NCI-H82 treated with DMSO at 0.1 percent for 48 hours (cell line): Measurements from ENCODE around the gene SNAI3.

Experiments
- DNase-seq: peaks from one replicate; lab custom pipeline; 2025; ENCODE audit not compliant: unreplicated experiment; lab: John Stamatoyannopoulos, UW

SNAI3 gene

DNA sequence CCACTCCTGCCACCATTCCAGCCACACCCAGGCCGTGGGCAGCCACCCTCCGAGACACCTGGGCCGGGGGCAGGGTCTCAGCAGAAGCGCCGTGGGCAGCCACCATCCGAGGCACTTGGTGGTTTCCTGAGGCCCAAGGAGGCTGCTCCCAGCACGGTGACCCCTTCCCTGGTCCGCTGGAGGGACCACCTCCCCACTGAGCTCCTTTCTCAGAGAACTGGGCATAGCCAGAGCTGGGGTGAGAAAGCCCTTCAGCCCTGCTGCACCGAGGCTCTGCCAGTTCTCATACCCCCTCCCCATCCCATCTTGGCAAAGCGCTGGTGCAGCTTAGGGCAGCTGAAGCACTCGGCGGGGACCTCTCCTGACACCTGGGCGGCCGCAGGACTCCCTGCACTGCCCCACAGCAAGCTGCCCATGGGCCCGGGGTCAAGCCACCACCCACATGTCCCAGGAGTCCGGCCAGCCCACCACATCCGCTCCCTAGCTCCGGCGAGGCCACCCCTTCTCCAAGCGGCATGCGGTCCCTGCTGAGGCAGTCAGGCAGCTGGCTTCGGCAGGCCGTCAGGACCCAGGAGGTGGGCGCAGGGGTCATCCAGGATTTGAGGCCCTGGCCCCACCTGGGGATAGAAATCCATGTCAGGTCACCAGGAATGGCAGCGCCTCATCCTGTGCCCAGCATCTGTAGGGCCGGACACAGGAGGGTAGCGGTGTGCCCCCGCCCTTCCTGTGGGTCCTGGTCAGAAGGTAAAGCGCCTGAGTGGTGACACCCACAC lies 34.1 kb downstream of the SNAI3 start:
- DNase-seq, result no peak

DNA sequence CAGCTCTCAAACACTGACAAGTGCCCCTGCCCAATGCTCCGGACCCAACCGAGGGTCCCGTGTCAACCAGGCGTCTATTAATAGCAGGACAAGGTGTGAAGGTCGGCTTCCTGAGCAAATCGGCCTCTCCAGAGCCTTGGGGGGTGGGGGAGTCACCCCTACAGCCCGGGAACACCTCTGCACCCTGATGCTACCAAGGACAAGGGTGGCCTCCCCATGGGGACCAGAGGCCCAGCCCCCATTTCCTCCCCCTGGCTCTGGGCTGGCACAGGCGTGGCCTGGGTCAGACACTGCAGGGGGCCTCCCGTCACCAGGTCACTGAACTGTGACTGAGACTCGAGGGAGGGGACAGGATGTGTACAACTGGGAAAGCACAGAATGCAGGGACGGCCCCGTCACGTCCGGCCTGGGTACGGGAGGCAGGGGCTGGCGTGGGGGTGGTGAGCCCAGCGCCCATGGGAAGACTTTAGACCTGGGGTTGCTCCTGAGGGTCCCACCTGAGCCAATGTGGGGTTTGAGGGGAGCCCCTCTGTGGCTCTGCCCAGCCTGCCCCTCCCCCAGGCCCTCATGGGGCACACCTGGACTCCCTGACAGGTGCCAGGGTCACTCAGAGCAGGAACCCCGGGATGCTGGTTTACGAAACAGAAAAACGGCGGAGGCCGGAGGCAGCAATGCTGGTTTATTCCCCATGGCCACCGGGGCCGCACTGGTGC lies 34.9 kb downstream of the SNAI3 start:
- DNase-seq, result no peak

DNA sequence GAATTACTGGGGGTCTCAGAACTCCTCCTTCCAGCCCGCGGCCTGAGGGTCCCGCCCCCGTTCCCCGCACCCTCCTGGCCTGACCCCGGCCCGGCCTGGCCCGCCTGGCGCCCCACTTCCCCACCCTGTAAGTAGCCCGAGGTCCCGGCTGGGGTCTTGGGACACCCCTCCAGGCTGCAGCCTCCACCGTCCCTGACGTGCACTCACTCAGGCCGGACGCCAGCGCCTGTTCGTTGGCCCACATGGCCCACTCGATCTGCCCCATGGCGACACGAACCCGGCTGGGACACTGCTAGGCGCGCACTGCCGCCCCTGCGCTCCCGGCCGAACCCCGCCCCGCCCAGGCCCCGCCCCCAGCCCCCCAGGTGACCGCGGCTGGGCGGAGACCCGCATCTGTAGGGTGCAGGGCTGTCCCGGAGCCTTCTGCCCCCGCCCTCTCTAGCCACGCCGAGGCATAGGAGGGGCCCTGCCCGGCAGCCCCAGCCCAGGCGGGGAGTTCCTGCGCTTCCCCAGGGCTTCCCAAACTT lies 35.5 kb downstream of the SNAI3 start, which contains the start of gene CYBA:
Gene CYBA, minus strand, starts transcription at position 305 of the 527 bp plus-strand sequence. Its CDS starts 40 bp downstream, at position 265.
- no peak for DNase-seq

DNA sequence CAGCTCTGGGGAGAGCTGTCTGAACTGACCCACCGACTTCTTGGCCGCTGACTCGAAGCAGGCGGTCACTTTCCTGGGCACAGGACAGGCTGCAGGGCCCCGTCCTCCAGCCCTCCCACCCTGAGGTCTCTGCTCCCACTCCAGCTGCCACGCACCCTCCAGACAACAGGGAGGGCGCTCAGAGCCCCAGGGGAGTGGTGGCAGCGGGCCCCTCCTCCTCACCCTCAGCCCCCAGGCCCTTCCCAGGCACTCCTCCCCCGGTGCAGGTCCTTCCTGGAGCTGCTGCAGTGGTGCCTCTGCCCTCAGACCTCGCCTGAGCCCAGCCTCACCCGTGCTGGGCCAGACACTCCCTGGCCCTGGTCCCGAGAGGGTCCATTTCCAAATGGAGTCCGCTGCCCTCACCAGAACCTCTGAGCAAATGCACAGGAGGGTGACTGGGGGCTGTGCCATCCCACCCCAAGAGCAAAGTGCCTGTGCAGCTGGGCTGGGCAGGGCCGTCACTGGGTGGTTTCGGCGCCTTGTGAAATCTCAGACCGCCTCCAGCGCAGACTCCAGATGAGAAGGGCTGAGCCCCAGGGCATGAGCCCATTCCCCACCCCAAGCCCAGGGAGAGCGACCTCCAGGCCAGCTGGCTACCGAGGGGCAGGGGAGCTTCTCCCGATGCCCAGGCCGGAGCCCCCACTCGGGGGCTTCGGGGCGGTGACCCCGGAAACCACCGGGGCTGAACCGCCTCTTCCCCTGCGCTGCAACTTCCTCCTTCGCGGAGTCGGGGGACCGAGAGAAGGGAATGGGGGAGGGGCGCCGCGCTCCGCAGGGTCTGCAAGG lies 36.2 kb downstream of the SNAI3 start:
- DNase-seq, result no peak

DNA sequence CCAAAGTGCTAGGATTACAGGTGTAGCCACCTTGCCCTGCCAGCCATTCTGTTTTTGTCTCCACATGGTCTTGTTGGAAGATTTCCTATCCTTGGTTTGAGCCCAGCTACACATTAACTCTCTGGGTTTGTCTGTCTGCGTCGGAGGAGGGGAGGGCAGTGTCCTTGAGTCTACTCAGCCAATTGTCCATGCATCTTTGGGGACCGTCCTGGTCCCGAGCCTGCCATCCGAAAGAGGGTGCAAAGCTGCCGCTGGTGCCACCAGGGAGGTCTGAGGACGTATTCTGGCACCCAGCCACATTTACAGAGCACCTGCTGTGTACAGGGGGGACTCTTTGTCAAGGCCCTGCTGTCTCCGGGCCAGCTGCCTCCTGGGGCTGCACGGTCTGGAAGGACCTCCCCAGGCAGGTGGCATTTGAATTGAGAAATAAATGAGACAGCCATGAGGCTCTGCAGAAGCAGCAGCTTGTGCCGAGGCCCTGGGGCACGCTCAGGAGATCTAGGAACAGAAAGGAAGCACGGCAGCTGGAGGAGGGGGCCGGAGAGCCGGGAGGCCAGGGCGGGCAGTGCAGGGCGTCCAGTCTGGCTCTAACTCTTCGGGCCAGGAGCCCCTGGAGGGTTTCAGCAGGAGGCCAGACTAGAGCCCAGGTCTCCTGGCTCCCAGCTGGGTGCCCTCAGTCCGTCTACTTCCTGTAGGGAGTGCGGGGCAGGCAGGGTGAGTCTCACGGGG lies 36.9 kb downstream of the SNAI3 start:
- DNase-seq, result no peak

DNA sequence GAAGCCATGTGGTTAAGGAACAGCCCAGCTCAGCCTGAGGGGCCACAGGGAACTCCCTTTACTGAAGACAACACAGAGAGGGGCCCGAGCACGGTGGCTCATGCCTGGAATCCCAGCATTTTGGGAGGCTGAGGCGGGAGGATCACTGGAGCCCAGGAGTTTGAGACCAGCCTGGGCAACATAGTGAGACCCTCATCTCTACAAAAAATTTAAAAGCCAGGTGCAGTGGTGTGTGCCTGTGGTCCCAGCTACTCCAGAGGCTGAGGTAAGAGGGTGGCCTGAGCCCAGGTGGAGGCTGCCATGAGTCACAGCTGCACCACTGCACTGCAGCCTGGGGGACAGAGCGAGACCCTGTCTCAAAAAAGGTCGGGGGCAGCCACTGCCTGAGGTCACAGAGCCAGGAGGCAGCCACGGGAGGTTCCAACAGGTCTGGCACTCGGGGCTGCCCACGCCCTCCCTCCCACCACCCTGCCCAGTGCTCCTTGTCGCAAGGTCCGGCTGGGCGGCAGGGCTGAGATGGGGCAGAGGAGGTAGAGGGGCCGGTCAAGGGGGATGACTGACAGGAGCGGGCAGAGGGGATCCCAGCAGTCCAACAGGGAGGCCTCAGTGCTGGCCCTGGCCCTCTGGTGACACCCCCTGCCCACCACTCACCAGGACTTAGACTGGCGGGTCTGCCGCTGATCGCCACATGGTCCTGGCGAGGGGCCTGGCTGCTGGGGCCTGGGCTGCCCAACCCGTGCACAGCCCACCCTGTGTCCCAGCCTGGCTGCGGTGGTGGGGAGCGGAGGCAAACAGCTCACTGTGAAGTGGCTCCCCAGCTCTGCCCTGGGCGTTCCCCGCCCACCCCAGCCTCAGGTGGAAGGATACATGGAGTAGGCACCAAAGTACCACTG lies 38.9 kb downstream of the SNAI3 start:
- DNase-seq, result no peak

DNA sequence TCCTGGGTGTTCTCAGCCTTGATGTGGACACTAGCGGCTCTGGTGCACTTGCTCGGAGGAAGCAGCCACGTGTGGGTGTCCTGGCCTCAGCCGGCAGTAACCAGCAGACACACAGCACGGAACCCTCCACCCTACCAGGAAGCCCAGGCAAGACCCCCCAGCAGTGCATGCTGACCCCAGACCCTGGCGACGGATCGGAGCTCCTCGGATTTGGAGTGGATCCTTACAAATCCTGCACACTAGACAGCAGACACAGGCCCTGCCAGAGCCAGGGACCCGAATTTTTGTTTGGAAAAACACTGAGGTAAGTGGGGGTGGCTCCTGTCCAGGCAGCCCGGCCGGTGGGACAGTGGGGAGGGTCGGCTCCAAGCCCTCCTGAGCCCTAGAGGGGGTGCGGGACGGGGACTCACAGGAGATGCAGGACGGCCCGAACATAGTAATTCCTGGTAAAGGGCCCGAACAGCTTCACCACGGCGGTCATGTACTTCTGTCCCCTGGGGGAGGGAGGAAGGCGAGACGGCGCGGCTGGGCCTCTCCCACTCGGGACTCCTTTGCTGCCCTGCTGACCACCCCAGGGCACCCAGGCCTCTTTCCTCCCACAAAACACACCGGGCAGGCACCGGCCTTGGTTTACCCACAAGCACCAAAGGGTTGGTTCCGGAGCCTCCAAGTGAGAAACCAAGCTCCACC lies 39.8 kb downstream of the SNAI3 start:
- DNase-seq, result no peak

DNA sequence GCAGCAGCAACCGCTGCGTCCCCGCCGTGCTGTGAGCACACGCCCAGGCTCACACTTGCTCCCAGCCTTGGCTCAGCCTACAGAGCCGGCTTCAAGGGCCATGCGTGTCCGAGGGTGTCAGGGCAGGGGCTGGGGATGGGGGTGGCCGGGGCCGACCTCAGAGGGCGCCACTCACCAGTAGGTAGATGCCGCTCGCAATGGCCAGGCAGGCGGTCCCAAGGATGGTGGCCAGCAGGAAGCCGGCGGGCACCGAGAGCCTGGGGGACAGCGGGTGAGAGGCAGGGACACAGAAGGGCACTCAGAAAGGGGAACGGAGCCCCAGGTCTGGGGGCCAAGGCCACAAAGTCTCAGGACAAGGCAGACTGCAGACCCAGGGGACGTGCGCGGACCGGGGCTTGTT lies 40.4 kb downstream of the SNAI3 start:
- DNase-seq, result no peak

DNA sequence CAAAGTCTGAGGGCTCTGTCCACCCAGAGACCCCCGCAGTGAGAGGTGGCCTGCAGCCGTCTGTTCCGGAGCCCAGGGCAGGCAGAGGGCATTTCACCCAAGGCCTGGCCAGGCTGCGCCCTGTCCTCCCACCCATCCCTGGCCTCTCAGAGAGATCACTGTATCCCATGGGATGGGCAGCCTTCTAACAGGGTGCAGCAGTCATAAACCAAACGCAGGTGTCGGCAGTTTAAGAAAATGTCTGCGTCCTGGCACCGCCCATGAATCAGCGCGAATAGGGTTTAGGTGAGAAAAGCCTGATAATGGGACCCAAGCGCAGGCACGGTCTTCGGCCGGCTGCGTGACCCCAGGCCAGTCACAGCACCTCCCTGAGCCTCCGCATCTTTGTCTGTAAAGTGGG lies 40.9 kb downstream of the SNAI3 start:
- DNase-seq, result no peak

DNA sequence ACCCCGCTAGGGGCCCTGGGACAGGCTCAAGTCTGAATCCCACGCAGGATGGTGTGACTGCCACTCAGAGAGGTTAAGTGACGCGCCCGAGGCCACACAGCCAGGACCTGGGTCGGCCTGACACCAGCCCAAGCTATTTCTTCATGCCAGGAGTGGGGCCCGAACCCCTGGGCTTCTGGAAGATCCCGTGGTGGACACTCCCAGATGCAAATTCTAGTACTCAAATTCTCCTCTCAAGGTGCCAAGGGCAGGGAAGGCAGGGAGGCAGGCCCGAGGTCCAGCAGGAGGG lies 42.7 kb downstream of the SNAI3 start:
- no peak for DNase-seq

DNA sequence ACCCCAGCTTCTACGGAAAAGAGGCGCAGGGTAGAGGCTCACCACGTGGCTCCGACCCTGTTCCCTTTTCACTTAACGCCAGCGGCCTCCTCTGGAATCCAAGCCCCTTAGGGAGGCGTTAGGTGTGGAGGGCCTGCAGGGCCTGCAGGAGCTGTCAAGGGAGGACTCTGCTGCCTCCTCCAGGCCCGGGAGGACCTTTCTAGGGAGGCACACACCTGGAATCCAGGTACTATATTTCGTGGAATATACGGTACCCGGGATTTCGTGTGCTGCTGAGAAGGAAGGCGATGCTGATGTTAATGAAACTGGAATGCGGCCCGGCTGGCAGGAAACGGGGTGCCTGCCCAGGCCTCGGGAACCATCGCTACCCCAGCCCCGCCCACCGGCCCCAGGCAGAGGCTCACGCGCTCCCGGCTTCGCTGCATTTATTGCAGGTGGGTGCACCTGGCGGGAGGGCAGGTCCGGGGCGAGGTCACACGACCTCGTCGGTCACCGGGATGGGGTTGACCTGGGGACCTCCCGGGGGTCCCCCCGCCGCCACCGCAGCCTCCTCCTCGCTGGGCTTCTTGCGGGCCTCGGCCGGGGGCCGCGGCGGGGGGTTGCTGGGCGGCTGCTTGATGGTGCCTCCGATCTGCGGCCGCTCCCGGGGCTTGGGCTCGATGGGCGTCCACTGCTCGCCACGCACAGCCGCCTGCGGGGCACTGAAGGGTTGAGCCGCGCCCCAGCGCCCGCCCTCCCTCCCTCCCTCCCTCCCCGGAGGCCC lies 43.2 kb downstream of the SNAI3 start:
- no peak for DNase-seq

DNA sequence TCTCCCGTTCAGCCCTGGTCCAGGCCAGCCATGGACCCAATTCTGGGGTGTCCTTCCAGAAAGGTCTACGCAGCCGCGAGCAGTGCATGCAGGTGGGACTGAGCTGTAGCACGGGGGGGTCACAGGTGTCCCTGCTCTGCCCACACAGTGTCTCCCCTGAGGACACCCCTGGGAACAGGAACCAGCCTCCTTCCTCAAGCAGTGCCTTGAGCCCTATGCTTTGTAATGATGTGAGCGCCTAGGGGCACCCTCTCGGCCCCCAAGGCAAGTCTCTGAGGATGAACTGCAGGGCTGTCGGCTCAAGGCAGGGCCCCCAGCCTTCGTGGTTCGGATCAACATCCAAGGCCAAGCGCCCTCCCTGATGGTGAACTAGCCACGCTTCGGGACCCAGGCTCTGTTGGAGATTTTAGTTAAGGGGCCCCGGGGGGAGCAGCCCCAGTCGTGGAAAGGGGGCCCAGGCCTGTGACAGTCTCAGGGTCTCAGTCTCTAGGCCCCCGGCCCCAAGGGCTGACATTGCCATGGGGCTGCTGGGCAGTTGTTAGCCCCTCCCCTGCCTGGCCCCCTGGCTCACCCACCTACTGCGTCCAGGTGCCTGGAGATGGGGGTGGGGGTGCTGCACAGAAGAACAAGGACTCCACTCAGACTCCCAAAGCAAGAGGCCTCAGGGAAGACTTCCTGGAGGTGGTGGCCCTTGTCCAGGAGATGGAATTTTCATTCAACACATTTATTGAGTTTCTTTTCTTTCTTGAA lies 45.6 kb downstream of the SNAI3 start:
- DNase-seq, result no peak

DNA sequence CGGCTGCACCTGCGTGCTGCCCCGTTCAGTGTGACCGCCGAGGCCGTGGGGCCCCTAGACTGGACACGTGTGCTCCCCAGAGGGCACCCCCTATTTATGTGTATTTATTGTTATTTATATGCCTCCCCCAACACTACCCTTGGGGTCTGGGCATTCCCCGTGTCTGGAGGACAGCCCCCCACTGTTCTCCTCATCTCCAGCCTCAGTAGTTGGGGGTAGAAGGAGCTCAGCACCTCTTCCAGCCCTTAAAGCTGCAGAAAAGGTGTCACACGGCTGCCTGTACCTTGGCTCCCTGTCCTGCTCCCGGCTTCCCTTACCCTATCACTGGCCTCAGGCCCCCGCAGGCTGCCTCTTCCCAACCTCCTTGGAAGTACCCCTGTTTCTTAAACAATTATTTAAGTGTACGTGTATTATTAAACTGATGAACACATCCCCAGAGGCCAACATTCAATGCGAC lies 46.2 kb downstream of the SNAI3 start:
- no peak for DNase-seq

DNA sequence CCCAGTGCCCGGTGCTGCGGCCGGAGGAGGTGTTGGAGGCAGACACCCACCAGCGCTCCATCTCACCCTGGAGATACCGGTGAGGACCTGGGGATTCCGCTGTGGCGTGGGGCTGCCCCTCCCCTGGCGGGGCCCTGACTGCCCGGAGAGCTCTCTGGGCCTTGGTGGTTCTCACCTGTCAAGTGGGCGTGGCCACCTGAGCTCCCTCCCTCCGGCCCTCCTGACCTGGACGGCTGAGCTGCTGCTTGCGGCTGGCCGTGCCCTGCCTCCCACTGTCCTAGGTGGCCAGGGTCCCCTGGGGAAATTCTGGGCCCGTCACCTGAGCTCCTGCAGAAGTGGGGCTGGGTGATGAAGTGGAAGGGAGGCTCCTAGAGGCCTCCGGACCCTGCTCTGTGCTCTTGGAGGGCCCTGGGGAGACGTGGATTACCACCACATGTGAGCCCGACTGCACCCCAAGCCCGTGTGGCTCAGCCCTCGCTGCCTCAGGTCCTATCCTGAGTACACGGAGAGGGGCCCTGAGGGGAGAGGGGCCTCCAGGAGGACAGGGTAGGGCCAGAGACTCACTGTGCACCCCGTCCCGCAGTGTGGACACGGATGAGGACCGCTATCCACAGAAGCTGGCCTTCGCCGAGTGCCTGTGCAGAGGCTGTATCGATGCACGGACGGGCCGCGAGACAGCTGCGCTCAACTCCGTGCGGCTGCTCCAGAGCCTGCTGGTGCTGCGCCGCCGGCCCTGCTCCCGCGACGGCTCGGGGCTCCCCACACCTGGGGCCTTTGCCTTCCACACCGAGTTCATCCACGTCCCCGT lies 46.9 kb downstream of the SNAI3 start:
- DNase-seq, result no peak

DNA sequence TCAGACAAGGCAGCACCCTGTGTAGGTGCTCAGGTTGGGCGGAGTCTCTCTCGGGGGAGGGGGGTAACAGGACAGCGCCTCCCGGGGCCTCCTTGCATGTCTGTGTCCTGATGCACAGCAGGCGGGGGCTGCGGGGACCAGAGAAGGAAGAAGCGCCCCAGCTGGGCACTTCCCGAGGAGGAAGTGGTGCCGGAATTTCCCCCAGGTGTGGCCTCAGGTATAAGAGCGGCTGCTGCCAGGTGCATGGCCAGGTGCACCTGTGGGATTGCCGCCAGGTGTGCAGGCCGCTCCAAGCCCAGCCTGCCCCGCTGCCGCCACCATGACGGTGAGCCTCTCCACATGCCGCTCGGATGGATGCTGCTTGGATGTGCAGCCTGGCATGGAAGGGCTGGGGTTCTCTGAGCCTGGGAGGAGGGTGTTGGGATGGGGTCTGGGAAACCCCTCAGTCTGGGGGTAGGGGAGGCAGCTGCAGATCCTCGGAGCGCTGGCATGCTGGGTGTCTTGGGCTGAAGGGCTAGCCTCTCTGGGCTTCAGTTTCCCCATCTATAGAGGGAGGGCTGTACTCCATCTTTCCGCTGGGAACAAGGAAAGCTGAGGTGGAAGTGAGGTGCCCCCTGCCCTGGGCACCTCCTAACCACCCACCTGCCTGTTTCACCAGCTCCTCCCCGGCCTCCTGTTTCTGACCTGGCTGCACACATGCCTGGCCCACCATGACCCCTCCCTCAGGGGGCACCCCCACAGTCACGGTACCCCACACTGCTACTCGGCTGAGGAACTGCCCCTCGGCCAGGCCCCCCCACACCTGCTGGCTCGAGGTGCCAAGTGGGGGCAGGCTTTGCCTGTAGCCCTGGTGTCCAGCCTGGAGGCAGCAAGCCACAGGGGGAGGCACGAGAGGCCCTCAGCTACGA lies 47.7 kb downstream of the SNAI3 start, which contains the start of gene IL17C:
Gene IL17C, plus strand, starts transcription at position 250 of the 908 bp plus-strand sequence. Its CDS starts 70 bp downstream, at position 320.
- DNase-seq, result no peak
